Activated T-helper 1 cell treated with anti-CD3 and anti-CD28 coated beads, Interleukin-2, amount 50 U/mL, for 16 hours (primary cell): ENCODE measurements around the gene ZNF230.

Experiments used
- DNase-seq, 2 donors: peaks; one replicate each; pipeline ENCODE4 v3.0.0-alpha.2; 2020; ENCODE audit warnings: low read depth in 1 of 2, low spot score in 1 of 2

The ZNF230 gene

DNA sequence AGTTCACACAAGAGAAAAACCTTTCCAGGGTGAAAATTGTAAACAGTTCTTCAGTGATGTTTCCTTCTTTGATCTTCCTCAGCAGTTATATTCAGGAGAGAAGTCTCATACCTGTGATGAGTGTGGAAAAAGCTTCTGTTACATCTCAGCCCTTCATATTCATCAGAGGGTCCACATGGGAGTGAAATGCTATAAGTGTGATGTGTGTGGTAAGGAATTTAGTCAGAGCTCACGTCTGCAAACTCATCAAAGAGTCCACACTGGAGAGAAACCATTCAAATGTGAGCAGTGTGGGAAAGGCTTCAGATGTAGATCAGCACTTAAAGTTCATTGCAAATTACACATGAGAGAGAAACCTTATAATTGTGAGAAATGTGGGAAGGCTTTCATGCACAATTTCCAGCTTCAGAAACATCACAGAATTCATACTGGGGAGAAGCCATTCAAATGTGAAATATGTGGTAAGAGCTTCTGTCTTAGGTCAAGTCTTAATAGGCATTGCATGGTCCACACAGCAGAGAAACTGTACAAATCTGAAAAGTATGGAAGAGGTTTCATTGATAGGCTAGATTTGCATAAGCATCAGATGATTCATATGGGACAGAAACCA is 29.3 kb downstream of the ZNF230 start:
- DNase-seq = no peak

DNA sequence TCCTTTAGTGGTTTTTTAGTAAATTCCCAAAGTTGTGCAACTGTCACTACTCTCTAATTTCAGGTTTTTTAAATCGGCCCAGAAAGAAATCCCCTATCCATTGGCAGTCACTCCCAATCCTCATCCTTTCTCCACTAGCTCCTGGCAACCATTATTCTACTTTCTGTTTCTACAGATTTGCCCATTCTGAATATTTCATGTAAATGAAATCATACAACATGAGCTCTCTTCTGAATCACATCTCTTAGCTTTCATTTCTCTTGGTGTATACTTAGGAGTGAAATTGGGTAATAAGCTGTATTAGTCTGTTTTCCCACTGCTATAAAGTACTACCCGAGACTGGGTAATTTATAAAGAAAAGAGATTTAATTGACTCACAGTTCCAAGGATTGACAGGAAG is 39.4 kb downstream of the ZNF230 start:
- DNase-seq = no peak

DNA sequence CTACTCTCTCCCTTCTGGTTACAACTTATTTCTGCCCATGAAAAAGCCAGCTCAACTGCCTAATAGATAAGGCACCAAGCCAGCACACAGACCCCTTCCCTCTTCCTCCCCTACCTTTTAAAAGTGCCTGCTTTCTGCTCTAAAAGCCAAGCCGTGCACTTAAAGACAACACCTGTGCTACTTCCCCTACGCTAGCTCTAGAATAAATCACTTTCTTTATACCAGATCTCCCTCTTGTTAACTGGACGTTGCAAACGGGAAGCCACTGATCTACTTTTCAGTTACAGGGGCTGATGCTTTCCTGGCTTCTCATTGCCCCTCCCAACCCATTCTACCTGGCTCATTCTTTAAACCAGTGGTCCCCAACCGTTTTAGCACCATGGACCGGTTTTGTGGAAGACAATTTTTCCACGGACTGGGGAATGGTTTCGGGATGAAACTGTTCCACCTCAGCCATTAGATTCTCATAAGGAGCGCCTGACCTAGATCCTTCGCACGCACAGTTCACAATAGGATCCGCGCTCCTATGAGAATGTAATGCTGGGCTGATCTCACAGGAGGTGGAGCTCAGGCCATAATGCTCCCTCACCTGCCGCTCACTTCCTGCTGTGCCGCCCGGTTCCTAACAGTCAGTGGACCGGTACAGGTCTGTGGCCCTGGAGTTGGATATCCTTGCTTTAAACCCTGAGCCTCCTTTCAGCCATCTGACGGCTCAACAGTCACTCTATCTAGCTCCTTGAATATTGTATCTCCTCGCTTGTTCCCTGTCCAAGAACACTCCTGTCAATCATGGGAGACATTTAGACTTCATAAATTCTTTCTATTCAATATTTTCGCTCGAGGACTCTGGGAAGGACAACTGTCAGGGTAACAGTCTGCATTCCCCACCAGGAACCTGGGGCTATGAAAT is 48.2 kb downstream of the ZNF230 start:
- DNase-seq = no peak

DNA sequence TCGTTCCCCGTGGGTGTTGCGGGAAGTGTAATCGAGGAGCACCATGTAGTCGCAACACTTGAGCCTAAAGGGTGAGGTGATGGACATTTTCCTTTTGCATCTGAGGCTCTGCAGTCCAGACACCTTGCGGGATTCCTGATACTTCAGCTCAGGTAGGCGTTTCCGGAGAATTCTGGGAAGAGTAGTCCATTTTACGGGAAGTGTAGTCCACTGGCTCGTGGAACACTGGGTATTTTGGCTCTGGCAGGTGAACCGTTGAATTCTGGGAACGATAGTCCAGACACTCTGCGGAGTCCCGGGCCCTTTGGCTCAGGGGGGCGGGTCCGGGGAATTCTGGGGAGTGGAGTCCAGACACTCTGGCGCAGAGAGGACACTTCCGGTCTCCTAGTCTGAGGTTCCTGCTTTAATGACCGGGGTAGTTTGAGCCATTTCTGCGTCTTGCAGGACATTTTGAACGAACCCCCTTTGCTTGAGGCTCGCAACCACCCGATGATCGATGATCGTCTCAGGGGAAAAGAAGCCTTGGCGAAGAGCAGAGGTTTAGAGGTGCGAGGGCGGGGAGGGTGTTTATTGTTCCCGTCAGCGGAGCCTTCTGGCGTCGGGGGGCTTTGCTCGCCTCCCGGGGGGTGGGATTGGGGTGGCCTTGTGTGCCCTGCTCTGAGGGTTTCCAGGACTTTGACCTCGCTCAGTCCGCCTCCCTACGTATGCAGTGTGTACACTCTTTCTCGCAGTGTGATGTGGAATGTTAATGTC is 49.1 kb downstream of the ZNF230 start, which contains the start of gene ZNF223:
ZNF223 (plus strand) TSS at position 387 of the 753 bp plus-strand sequence. CDS start 3,141 bp downstream, outside the sequence.
- DNase-seq = peak; percentile 48 to 50

DNA sequence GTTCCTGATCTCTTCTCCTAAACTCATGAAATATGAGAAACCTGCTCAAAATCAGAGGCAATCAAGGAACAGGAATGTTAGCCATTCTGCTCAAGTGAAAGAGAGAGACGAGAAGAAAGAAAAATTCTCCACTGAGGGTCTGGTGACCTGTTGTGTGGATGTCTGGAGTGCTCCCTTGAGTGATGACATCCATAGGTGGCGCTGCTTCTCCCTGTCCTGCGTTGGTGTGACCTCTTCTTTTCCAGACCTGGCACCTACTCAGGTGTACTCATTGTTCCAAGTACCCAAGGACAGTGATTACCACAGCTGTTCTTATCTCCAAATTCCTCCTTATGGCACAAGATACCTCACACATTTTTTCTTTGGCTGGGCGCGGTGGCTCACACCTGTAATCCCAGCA is 53.1 kb downstream of the ZNF230 start:
- DNase-seq = no peak

DNA sequence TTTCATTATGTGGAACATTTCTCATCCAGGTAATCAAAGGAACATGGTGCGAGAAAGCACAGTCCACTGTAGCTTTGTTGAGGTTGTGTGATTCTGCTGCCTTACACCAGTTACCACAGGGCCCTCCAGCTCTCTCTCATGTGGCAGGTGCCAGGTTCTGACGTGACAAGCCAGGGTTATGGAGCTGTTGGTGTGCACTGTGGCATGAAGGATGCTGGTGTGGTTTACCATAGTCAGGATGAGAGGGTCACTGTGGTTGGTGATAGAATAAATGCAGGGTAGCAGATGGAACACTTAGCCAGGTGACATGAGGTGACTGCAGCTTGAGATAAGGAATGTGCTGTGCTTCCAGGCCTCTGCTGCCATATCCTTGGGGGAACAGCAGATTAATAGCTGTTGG is 56.5 kb downstream of the ZNF230 start:
- DNase-seq = no peak

DNA sequence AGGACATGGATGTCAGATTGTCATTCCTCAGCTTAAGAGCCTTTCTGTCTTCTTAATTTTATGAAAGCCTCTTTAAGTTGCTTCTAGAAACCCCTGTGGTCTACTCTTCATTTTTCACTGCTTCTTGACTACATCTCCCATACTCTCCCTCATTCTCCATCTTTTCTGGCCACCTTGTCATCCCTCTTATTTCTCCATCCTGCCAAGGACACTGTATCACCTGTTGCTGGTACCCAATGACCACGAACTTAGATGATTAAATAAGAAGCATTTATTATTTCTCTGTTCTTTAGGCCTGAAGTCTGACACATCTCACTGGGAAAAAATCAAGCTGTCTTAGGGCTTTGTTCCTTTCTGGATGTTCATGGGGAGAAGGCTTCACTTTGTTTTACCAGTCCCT is 58.3 kb downstream of the ZNF230 start:
- DNase-seq = no peak
